GM20431 (cell line): ENCODE results near the gene CRYBG2.
"Not testable (repeated sequence)": the region's sequence is repeated elsewhere in the genome, so short reads cannot be mapped to it uniquely, and the experiment has no call there.

Experiments
- in situ Hi-C: fragments of 300-500 bp; cut with MseI, MboI; formaldehyde crosslinking; loops from one replicate; pipeline ENCODE4 v1.15.0; 2020; ENCODE audit warnings: low sequenced_read_pairs; ENCODE audit not compliant: unreplicated experiment

Gene CRYBG2

DNA sequence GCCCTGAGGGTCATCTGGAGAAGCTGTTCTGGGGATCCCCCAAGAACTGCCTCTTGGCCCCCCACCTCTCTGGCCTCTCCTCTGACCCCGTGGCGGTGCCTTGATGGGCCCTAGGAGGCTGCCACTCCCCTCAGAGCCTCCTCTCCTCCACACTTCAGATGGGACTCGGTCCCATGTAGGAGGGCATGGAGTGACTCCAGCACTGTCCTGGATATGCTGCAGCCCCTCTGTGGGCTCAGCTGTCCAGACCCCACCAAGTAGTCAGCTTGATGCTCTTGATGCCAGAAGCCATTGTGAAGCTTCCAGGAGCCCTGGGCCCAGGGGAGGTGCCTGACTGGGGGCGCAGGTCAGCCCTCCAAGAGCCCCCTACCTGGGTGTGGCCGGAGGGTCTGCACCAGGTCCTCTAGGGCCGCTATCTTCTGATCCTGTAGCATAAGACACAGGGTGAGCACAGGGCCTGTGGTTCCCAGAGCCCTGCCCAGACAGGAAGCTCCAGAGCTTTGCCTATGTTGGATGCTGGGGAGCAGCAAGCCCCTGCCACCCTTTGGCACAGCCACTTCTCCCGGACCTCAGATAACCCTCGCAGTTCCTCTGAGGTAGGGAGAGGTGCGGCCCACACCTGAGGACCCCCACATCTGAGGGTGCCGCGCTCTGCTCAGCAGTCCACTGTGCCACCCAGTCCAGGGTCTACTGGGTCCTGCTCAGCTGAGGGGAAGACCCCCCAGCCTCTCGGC is 56.7 kb downstream of the CRYBG2 start:
- in situ Hi-C loops = no loop called here

DNA sequence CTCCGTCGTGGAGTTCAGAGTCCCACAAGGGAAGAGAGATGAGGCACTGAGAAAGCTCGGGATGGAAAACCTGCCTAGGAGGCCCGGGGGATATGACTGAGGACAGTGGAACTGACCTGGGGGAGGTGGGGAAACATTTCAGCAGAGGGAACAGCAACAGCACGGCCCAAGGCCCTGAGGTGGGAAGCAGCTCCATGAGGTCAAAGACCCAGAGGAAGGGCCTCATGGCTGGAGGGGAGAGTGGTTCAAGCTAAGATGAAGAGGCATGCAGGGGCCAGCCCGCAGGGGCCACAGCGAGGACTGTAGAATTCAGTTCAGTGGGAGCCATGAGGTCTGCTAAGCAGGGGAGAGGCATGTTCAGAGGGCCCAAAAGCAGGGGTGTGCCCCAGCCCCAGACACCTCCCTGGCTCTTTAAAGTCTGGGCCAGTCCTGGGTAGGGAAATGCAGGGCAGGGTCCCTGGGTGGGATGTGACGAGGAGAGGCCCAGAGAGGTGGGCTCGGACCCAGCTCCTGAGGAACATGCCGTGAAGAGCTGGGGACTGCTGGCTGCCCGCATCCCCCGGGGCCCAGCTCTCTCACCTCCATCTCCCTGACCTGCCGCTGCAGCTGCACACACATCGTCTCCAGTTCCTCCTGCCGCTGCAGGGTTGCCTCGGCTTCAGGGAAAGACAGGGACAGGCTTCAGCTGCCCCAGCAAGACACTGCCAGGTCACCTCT is 57.4 kb downstream of the CRYBG2 start:
- in situ Hi-C loops = no loop called here

DNA sequence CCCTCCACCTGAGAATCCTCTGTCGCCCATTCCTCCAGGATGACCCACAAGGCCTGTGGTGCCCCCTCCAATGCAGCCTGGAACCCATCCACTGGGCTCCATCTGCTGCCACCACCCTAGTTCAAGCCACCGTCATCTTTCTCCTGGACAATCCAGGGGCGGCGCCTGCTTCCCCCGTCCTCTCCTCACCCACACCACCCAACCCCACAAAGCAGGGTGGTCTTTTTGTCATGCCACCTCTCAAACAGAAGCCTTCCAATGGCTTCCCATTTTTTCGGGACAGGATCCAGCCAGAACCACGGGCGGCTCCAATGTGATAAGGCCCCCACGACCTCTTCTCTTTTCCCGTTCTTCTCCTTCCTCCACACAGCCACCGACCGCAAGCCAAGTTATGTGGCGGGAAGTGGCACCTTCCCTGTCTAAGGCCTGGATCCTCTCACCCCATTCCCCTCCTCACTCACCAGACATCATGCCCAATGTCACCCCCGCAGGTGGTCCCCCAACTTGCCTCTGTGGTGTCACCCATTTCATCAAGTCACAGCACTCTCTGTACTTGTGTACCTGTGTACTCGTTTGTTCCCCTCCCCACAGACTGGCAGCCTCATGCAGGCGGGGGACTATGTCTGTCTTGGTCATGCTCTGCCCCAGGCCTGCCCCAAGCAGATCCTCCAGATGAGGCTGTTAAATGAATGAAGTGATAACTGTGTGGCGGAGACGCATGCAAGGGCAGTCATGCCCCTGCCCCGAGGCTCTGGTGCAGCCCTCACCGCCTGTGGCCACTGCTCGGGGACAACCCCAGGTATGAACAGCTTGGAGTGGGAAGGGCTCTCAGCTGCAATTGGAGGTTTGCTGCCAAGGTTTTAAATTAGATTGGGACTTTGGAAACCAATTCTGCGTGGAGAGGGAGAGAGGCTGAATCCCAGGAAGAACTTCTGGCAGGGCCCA is 58.5 kb downstream of the CRYBG2 start:
- in situ Hi-C loops = no loop called here

DNA sequence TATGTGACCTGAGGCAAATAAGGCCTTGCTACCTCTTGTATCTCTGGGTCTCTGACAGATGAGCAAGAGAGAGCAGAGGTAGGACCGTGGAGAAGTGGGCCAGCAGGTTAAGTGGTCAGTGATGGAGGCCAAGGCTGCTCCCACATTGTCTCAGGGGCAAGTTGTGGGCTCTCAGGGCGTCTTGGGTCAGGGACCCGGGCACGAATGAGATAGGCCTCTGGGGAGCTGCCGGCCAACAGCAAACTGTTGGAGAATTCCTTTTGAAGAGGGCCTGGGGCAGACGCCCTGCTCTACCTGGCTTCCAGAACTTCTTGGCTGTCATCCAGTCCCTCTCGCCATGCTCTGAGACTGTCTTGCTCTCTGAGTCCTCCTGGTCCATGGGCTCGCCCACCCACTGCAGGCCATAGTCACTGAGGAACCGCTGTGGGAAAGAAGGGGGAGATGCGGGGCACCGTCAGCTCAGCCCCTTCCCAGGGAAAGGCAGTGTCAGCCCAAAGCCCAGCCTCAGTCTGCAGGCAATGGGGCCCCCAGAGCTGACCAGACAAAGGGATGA is 59.9 kb downstream of the CRYBG2 start:
- in situ Hi-C loops = no loop called here

DNA sequence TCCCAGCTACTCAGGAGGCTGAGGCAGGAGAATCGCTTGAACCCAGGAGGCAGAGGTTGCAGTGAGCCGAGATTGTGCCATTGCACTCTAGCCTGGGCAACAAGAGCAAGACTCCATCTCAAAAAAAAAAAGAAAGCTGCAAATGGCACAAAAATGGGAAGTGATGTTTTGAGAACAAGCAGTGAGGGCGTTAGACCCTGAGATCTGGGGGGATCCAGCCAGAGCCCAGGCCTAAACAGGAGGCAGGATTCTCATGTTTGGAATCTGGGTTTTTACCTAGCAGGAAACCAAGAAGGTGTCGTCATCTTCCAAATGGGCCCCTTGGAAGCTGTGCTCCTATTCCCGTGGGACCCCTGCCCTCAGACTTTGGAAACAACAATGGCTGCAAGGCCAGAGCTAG is 61.2 kb downstream of the CRYBG2 start:
- in situ Hi-C loops = not testable (repeated sequence)

DNA sequence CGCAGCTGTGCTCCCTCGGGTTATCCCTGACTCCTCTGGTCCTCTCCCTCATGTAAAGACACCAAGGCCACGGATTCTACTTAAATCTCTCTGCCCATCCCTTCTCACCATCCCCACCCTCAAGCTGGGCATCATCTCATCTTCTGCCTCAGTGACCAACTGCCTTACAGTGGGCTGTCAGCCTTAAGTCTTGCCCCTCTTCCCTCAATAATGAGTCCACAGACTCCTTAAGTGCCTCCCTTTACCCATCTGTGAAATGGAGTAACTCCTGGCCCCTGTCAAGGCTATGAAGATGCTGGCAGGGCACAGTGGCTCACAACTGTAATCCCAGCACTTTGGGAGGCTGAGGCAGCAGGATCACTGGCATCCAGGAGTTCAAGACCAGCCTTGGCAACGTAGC is 62.0 kb downstream of the CRYBG2 start:
- in situ Hi-C loops = no loop called here

DNA sequence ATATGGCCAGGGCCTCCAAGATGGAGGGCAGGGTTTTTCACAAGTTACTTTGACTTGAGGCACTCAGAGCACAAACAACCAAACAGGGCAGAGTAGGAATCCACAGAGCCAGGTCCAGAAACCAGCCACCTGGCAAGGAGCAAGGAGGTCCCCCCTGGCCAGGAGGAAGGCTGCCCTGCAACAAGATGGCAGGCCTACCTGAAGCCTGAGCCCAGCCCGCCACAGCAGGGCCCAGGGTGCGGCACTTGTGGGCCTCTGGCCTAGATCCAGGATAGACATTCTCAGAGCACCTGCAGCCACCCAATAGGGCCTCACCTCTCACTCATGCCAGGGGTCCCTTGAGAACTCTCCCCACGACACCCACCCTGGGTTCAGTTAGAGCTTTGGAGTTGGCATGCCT is 62.5 kb downstream of the CRYBG2 start:
- in situ Hi-C loops = no loop called here

DNA sequence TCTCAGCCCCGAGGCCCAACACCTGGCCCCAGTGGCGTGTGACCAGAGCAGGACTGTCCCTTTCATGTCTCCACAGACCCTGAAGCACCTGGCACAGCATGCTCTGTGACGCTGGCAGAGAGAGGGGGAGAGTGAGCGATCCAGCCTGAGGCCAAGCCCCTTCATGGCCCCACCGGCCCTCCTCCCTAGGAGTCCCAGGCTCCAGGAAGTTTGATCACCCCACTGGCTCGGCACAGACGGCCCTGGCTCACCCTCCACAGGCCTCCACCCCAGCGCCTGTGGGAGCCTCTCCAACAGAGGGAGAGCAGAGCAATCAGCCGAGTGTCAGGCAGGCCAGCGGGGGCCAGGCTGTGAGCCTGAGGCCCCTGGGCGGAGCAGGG is 63.1 kb downstream of the CRYBG2 start:
- in situ Hi-C loops = no loop called here

DNA sequence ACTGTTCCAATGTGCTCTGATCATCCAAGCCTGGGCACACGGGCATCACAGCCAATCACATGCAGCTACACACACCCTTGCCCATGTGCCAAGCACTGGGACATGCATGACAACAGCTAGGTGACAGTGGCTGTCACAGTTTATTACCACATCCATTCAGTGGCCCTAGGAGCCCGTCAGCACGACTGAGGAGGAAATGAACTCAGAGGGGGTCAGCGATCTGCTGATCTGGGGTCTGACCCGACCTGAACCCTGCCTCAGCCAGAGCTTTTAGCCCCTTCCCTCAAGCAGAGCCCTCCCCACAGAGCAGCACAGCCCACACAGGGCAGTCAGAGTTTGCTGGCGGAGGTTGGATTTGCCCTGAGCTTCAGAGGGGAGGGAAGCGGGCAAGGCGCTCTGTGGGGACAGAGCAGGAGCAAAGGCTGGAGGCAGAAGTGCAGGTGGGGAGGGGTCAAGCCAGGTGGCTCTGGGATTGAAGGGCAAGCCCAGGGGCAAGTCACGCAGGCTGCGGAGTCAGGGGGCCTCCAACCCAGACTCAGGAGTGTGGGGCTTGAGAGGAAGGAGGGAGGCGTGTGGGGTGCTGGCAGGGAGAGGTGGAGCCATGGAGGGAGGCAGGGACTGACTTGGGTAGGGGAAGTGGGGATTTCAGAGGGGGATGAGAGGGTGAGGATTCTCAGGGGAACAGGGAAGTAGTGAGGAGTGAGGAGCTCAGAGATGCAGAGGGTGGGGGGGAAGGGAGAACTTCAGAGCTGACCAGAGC is 63.6 kb downstream of the CRYBG2 start:
- in situ Hi-C loops = no loop called here

DNA sequence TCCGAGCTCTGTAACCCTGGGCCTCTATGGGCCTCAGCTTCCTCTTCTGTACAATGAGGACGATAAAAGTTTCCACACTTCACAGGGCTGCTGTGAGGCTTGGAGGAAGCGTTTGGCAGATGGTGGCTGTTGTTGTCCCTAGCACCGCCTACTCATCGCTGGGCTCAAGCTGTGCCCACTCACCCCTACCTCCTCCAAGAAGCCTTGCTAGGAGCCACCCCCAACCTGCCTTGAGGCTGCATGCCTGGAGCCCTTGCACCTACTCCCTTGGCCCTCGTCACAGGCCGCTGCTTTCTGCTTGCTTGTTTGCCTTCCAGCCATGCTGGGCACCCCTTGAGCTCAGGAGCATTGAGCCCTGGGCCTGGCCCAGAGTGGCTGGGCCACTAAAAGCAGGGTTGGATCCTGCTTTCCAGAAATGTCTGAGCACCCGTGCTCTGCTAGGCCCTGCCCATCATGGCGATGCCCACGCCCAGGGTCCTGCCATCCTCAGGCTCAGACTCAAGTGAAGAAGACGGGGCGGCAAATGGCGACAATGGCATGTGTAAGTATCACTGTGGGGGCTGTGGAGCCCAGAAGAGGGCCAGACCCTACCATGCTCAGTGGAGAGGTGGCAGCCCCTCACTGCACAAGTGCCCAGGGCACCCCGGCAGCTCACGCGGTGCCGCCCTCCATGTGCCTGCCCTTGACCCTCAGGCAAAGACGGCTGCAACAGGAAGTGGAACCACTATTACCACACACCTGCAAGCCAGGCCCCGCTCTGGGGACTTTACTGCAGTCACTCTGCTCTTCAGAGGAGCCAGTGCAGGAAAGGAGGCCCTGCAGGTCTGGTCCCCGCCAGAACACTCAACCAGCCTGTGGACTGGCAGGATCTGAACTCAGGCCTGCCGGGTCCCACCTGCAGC is 64.5 kb downstream of the CRYBG2 start:
- in situ Hi-C loops = no loop called here

DNA sequence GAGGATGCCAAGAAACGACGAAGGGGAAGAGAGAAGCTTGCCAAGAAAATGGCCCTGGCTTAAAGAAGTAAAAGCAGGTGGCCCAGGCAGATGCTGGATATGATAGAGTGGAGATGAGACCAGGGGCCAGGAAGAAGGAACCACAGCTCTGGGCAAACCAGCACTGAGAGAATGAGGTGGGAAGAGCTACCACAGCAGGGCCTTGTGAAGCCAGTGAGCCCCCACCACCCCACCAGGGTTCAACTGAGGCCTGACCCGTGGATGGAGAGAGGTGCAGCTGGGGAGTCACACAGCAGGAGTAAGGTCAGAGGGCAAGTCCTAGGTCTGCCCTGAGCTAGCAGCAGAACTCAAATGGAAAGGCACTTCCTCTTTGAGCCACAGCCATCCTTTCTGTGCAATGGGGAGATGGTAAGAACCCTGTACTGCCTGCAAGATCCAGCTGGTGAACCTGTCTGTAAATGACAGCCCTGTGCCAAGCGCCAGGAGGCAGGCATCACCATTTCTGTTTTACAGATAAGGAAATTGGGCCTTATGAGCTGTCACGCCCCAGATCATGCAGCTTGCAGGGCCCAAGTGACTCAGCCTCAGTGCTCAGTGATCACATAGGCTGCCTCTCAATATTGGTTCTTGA is 65.5 kb downstream of the CRYBG2 start:
- in situ Hi-C loops = no loop called here

DNA sequence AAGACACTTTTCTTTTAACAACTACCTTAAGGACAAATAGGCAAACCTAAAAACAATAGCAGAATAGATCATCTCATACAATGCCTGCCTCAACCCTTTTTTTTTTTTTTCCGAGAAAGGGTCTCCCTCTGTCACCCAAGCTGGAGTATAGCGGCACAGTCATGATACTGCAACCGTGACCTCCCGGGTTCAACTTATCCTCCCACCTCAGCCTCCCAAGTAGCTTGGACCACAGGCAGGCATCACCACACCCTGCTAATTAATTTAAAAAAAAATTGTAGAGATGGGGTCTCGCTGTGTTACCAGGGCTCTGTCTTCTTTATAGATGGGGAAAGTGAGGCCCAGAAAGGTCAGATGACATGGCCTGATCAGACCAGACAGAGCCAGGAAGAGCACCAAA is 66.1 kb downstream of the CRYBG2 start:
- in situ Hi-C loops = no loop called here

DNA sequence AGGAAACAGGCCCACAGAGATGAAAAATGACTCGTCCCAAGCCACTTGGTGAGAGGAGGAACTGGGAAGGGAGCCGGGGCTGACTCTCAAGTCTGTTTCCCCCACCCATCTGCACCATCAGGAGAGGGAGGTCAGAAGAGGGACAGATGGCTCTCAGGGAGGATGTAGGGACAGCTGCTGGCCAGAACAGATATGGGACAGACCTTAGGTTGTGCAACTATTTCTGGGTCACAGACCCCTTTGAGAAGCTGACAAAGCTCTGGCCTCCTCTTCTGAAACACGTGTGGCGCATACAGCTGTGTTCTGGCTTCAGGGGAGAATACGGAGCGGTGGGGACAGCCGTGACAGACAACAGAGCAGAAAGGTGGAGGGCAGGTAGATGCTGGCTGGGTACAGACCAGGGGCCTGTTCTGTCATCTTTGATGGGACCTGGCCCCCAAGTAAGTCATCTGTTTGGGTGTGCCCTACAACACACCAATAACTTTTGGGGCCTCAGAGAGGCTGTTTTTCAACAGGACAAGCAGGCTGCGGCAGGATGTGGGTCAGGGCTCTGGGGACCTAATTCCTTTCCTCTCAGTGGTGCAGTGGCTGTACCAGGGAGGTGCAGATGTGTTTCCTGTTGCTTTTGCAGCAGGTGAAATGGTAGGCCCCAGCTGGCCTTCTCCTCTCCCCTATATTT is 66.8 kb downstream of the CRYBG2 start:
- in situ Hi-C loops = no loop called here

DNA sequence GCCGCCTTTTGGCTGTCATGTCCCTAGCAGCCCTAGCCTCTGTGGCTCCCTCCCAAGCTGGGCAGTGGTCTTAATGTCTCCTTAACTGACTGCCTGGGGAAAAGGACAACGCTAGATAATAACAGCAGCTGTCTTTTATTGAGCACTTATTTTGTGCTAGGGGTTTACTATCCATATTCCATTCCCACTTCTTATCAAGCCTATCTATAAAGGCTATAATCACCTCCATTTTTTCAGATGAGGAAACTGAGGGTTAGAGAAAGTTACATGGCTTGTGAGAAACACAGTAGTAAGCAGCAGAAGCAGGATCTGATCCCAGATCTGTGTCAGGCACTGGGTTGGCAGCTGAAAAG is 67.9 kb downstream of the CRYBG2 start:
- in situ Hi-C loops = no loop called here

DNA sequence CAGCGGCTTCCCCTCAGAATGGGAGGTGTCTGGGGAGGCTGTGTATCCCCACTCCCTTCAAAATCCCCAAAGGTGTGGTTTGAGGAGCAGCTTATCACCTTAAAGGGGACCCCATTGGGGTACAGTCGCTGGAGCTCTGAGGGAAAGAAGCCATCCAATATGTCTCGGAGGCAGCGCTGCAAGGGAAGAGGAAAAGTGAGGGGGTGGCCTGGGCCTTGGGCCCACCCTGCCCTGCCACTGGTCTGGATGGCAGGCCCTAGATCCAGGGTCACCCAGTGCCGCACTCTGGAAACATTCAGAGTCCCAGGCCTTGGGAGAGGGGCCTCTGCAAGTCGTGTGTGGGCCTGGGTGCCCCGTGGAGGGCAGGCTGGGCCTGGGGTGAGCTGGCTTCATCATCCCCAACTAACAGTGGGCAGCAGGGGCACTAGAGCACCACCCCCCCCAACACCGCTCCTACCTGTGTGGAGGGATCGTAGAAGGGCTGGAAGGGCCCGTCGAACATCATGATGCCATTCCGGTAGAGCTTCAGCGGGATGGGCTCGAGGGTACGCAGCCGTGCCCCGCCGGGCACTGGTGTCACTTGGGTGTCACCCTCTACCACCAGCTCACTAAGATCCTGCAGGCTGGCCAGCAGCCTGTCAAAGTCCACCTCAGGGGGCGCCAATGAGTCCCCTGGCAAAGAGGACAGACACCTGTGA is 68.4 kb downstream of the CRYBG2 start:
- in situ Hi-C loops = no loop called here

DNA sequence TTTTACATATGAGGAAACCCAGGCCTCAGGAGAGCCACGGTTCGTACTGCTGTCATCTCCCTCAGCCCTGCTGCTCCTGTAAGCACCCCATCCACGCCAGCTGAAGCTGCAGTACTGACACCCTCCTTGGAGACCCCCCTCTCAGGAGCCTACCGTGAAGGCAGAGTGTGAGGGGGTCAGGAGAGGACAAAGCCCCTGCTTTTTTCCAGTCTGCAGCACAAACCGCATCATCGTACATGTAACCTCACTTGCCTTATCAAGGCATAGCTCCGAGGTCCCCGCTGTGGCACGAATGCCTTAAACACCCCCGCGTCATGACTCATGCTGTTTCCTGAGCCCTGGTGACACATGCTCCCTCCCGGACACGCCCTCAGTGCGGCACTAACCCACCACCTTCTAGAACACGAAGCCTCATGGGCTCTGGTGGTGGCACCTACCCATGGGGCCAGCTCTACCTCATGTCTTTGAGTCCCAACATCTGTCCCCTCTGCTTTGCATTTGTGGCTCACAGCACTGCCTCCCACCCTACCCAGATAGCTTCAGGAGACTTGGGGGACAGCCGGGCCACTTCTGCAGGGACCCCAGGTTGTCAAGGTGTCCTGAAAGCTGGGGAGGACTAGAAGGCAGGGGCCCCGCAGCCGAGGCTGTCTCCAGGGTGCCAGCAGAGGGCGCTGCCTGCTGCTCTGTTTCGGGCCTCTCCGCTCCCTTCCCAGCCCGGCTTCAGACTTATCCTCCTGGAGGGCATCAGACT is 69.2 kb downstream of the CRYBG2 start:
- in situ Hi-C loops = loop anchor here (5.0 kb wide), 1 partner anchor 38 kb away; no protein-coding TSS in a partner anchor
